HepG2 (cell line): ENCODE results near the gene NME8. TPM values are rescaled to one million over a fixed set of nuclear protein-coding genes. Genes with fewer than 3 reads are reported as not detected.

ENCODE experiments used
- ARID5B ChIP-seq: IDR thresholded peaks from 2 replicates; pipeline ENCODE4 v1.4.0; 2020; ENCODE audit warnings: mild to moderate bottlenecking, missing genetic modification reagents
- CHD4 ChIP-seq: fragments of 200-600 bp; sonication (generic); IDR thresholded peaks from 2 replicates; pipeline ENCODE4 v1.7.0; 2017; ENCODE audit warnings: mild to moderate bottlenecking, low read length, borderline replicate concordance
- E2F2 ChIP-seq: sonication (generic); formaldehyde crosslinking; IDR thresholded peaks from 2 replicates; pipeline ENCODE4 v1.4.0; 2020; ENCODE audit warnings: missing genetic modification reagents, borderline replicate concordance
- ETV6 ChIP-seq: sonication (generic); formaldehyde crosslinking; conservative IDR thresholded peaks from 2 replicates; pipeline ENCODE4 v1.4.0; 2020; ENCODE audit warnings: missing genetic modification reagents
- MXI1 ChIP-seq: IDR thresholded peaks from 3 replicates; pipeline ENCODE4 v1.6.1; 2012; ENCODE audit warnings: low read depth, low read length, inconsistent platforms, borderline replicate concordance
- NFYC ChIP-seq: IDR thresholded peaks from 2 replicates; pipeline ENCODE4 v1.6.1; 2016; ENCODE audit warnings: missing genetic modification reagents, missing compliant biosample characterization
- REXO4 ChIP-seq: sonication (generic); formaldehyde crosslinking; IDR thresholded peaks from 2 replicates; pipeline ENCODE4 v1.8.0; 2022; ENCODE audit warnings: missing genetic modification reagents, mild to moderate bottlenecking, borderline replicate concordance
- SIN3A ChIP-seq: IDR thresholded peaks from 2 replicates; pipeline ENCODE4 v1.6.1; 2011; ENCODE audit warnings: low read depth, mild to moderate bottlenecking, control low read depth, low read length, borderline replicate concordance
- SP4 ChIP-seq: sonication (generic); formaldehyde crosslinking; IDR thresholded peaks from 2 replicates; pipeline ENCODE4 v1.8.1; 2023; ENCODE audit warnings: mild to moderate bottlenecking, missing genetic modification reagents
- TSC22D2 ChIP-seq: sonication (generic); formaldehyde crosslinking; IDR thresholded peaks from 2 replicates; pipeline ENCODE4 v1.5.1; 2020; ENCODE audit warnings: missing genetic modification reagents, mild to moderate bottlenecking, borderline replicate concordance
- YEATS4 ChIP-seq: sonication (generic); formaldehyde crosslinking; IDR thresholded peaks from 2 replicates; pipeline ENCODE4 v1.4.0; 2020; ENCODE audit warnings: missing genetic modification reagents, borderline replicate concordance
- YY1 ChIP-seq: IDR thresholded peaks from 2 replicates; pipeline ENCODE4 v1.6.1; 2011; ENCODE audit warnings: low read length, low read depth, moderate library complexity, mild to moderate bottlenecking; ENCODE audit not compliant: insufficient read depth, insufficient replicate concordance
- ZFP36L2 ChIP-seq: sonication (generic); formaldehyde crosslinking; IDR thresholded peaks from 2 replicates; pipeline ENCODE4 v1.4.0; 2020; ENCODE audit warnings: missing genetic modification reagents
- ZNF350 ChIP-seq: sonication (generic); formaldehyde crosslinking; IDR thresholded peaks from 2 replicates; pipeline ENCODE4 v1.4.0; 2020; ENCODE audit warnings: mild to moderate bottlenecking, low read depth, missing genetic modification reagents, borderline replicate concordance
- ZNF556 ChIP-seq: sonication (generic); formaldehyde crosslinking; IDR thresholded peaks from 2 replicates; pipeline ENCODE4 v1.4.0; 2020; ENCODE audit warnings: mild to moderate bottlenecking, missing genetic modification reagents, borderline replicate concordance
- polyA plus RNA-seq, 8 experiments: library from polyadenylated mRNA; depleted of rRNA in 3 of 8; stranded (reverse) in 7 of 8; unstranded in 1 of 8; fragments of >200 nt; fragmentation: Illumina TruSeq in 4 of 8; extraction: Trizol in 4 of 8; gene quantifications; 2 replicates each; pipeline versions ENCODE4 v1.2.1 to v1.2.3, GENCODE V29; 2011 to 2016; ENCODE audit warnings: low read depth in 4 of 8, missing spikeins in 1 of 8, mixed read lengths in 1 of 8; ENCODE audit not compliant: insufficient read depth in 1 of 8
- total RNA-seq, 5 experiments: library from RNA; depleted of rRNA; stranded (reverse); fragments of >200 nt; fragmentation: Illumina TruSeq; extraction: Trizol; gene quantifications; 2 replicates each; pipeline ENCODE4 v1.2.3, GENCODE V29; 2016; ENCODE audit warnings: low read depth in 1 of 5
- TF ChIP-seq, protein P1 (sequence below): sonication (generic); formaldehyde crosslinking; IDR thresholded peaks from 2 replicates; pipeline ENCODE4 v1.5.1; 2020; ENCODE audit warnings: mild to moderate bottlenecking, missing genetic modification reagents, moderate library complexity
- TF ChIP-seq, protein P2 (sequence below): sonication (generic); formaldehyde crosslinking; IDR thresholded peaks from 2 replicates; pipeline ENCODE4 v1.4.0; 2020; ENCODE audit warnings: mild to moderate bottlenecking, missing genetic modification reagents

Gene NME8
- total and polyA plus RNA-seq, 2 of the 13 experiments (the other 11 are each of a cell fraction or from before 2014, with no cell fraction given): not detected

DNA sequence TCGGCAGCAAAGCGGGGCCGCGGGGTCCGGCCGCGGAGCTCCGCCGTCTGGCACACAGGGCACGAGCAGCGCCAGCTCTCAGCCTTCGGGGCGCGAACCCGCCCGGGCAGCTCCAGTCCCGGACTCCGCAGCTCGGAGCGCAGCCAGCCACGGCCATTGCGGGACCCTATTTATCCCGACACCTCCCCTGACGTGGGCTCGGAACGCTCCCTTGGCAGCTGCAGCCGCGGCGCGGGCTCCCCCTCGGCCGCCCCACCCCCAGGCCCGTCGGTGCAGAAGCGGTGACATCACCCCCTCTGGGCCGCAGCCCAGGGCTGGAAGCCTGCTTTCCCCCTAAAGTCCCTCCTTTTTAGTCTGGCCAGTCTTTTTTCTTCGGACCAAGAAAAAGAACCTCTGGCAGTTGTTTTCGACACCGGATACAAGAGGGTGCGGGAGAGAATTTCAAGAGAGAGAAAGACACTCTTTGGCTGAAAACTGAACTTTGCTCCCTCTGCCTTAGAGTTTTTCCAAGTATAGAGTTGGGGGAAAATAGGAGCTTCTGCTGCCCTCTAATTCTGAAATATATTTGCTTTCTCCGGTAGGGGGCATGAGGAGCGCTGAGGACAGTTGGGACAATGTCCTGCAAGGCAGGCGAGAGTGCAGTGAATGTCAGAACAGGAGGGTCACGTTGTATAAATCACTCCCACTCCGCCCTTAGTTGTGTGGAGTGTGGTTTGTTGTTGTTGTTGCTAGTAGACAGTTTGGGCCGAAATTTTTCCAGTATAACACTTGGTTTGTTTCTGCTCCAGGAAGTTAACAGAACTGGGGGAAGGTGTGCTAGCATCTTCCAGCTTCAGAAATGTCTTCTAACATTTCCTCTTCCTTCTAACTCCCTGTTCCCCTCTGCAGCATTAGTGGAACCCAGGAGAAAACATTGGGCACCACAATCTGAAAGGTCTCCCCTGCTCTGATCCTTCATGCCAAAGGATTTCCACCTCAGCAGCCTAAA is 68.6 kb downstream of the NME8 start, which contains the start of gene SFRP4 (continued):
- TF ChIP-seq SP4 (CRISPR knock-in tag) (no peak), SIN3A (no peak), YY1 (peak; percentile 22), NFYC (CRISPR knock-in tag) (no peak), ZNF556 (CRISPR knock-in tag) (peak; percentile 22; the same call in 1 of the 2 replicates), REXO4 (no peak), YEATS4 (CRISPR knock-in tag) (peak; percentile 71), ETV6 (CRISPR knock-in tag) (no peak), CHD4 (no peak), E2F2 (CRISPR knock-in tag) (no peak), ZFP36L2 (CRISPR knock-in tag) (no peak), TSC22D2 (CRISPR knock-in tag) (no peak), ARID5B (CRISPR knock-in tag) (0 out of 2 replicates have a peak, but pooled peaks have one; percentile 8), ZNF350 (CRISPR knock-in tag) (no peak), MXI1 (no peak)
- TF ChIP-seq, protein P1, sequence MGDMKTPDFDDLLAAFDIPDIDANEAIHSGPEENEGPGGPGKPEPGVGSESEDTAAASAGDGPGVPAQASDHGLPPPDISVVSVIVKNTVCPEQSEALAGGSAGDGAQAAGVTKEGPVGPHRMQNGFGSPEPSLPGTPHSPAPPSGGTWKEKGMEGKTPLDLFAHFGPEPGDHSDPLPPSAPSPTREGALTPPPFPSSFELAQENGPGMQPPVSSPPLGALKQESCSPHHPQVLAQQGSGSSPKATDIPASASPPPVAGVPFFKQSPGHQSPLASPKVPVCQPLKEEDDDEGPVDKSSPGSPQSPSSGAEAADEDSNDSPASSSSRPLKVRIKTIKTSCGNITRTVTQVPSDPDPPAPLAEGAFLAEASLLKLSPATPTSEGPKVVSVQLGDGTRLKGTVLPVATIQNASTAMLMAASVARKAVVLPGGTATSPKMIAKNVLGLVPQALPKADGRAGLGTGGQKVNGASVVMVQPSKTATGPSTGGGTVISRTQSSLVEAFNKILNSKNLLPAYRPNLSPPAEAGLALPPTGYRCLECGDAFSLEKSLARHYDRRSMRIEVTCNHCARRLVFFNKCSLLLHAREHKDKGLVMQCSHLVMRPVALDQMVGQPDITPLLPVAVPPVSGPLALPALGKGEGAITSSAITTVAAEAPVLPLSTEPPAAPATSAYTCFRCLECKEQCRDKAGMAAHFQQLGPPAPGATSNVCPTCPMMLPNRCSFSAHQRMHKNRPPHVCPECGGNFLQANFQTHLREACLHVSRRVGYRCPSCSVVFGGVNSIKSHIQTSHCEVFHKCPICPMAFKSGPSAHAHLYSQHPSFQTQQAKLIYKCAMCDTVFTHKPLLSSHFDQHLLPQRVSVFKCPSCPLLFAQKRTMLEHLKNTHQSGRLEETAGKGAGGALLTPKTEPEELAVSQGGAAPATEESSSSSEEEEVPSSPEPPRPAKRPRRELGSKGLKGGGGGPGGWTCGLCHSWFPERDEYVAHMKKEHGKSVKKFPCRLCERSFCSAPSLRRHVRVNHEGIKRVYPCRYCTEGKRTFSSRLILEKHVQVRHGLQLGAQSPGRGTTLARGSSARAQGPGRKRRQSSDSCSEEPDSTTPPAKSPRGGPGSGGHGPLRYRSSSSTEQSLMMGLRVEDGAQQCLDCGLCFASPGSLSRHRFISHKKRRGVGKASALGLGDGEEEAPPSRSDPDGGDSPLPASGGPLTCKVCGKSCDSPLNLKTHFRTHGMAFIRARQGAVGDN (CRISPR knock-in tag): peak; percentile 52
- TF ChIP-seq, protein P2, sequence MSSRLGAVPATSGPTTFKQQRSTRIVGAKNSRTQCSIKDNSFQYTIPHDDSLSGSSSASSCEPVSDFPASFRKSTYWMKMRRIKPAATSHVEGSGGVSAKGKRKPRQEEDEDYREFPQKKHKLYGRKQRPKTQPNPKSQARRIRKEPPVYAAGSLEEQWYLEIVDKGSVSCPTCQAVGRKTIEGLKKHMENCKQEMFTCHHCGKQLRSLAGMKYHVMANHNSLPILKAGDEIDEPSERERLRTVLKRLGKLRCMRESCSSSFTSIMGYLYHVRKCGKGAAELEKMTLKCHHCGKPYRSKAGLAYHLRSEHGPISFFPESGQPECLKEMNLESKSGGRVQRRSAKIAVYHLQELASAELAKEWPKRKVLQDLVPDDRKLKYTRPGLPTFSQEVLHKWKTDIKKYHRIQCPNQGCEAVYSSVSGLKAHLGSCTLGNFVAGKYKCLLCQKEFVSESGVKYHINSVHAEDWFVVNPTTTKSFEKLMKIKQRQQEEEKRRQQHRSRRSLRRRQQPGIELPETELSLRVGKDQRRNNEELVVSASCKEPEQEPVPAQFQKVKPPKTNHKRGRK (CRISPR knock-in tag): no peak
